GM12891 (cell line): ENCODE results near the gene CACNA1G.

Experiments used
- POLR2A ChIP-seq: IDR thresholded peaks from 2 replicates; pipeline ENCODE4 v1.6.1; 2011; ENCODE audit warnings: low read depth, low read length, control low read depth
- POLR2AphosphoS5 ChIP-seq: IDR thresholded peaks from 2 replicates; pipeline ENCODE4 v1.6.1; 2011; ENCODE audit warnings: low read depth, low read length, control low read depth

GRCh38 chr17:50538549-50539410, 21.7 kb upstream of the CACNA1G start:
- TF ChIP-seq POLR2AphosphoS5, result no peak
- no peak for TF ChIP-seq POLR2A
